Measurements from ENCODE around the gene TMEM117. TPM values are rescaled to one million over a fixed set of nuclear protein-coding genes. Genes with fewer than 3 reads are reported as not detected.
A peak's percentile ranks its signal among the peaks of the same experiment; 100 is the strongest.

Gene TMEM117
- polyA plus RNA-seq, 1 donor, result 8.5 TPM

GRCh38 chr12:43887397-43887796 lies 51.5 kb downstream of the TMEM117 start:
- DNase-seq, result no peak

DNA sequence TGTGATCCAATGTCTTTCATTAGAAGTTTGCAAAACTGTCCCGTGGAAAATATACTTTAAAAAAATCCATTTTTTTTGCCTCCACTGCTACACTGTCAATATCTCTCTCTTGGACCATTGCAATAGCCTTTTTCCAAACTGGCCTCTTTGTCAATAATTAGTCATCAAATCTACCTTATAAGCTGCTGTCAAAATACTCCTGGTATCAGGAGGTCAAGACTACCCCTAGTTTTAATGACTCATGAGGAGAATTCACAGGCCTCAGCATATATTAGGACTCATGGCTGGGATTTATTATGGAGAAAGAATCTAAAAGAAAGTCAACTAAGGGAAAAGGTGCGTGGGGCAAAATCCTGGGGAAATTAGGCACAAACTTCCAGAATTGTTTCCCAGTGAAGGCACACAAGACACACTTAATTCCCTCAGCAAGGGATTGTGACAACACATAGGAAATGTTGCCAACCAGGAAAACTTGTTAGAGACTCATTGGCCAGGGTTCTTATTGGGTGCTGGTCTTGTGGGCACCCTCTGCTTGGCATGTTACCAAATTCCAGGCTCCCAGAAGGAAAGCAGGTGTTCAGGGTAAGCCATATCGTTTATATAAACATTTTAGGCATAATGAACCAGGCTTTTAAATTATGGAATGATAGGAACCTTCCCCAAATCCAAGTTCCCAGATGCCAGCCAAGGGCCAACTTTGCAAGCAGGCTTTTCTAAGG lies 56.1 kb downstream of the TMEM117 start:
- DNase-seq, result no peak

- no peak for DNase-seq
Measured at GRCh38 chr12:43893670-43894069, 57.8 kb downstream of the TMEM117 start.

- DNase-seq, result no peak
Measured at GRCh38 chr12:43895580-43896206, 59.8 kb downstream of the TMEM117 start.

GRCh38 chr12:43896496-43896895 lies 60.6 kb downstream of the TMEM117 start:
- no peak for DNase-seq

- no peak for DNase-seq
Measured at GRCh38 chr12:43898474-43898873, 62.6 kb downstream of the TMEM117 start.

DNA sequence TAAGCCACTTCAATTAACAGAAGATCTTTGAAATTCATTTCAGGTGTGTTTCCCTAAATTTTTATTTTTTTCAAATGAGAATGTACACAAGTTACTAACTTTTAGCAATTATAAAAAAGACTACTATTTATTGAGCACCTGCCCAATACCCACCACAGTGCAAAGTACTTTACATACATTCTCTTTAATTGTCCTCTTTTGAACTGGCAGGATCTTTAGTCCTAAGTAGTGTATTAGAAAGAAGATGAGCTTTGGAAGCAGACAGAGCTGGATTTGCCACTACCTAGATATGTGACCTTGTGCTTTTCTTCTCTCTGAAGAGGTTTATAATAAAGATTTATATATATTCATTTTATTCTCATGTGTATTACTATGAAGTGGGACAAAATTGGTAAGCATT lies 63.7 kb downstream of the TMEM117 start:
- DNase-seq, result no peak

DNA sequence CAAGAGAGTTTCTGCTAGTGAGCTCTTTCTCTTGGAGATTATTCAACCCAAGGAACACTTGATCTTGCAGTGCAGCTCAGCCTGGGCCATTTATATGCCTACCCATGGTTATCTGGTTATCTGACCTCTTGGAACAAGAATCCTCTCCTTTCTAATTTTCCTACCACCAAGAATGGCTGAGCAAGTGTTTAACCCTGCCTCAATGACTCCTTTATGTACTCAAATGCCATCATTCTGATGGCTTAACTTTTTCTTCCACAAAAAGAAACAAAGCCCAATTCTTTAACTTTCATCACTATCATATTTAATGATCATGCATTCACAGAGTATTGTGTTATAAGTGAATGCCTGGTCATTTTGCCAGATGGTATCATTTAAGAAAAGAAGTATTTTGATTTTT lies 67.8 kb downstream of the TMEM117 start:
- no peak for DNase-seq

GRCh38 chr12:43912859-43913258 lies 77.0 kb downstream of the TMEM117 start:
- no peak for DNase-seq

GRCh38 chr12:43914391-43914790 lies 78.5 kb downstream of the TMEM117 start:
- DNase-seq, result no peak

DNA sequence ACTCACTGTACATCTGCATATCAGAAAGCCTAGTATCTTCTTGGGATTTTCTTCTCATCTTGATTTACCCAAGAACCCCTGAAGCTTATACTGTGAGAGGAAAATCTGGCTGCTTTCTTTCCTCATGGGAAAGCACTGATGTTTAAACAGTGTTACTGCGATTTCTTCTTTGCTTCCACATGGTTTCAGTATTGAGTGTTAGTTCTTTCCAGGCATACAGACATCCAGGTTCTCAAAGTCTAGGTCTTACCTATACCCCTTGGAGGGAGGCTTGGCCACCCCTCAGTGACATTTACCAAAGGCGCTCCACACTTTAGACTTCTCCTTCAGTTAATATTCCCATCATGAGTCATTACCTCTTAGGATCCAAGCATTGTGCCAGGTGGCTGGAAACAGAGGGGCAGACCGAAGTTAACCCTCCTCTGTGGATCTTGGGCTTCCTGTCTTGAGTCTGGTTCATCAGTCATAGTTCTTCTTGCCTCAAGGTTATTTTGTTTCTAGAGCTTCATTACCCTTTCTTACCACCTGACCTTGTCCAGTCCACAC lies 79.1 kb downstream of the TMEM117 start:
- no peak for DNase-seq

GRCh38 chr12:43917896-43918295 lies 82.0 kb downstream of the TMEM117 start:
- no peak for DNase-seq

- no peak for DNase-seq
Measured at GRCh38 chr12:43921666-43922337, 85.9 kb downstream of the TMEM117 start.

- no peak for DNase-seq
Measured at GRCh38 chr12:43930032-43930431, 94.2 kb downstream of the TMEM117 start.

DNA sequence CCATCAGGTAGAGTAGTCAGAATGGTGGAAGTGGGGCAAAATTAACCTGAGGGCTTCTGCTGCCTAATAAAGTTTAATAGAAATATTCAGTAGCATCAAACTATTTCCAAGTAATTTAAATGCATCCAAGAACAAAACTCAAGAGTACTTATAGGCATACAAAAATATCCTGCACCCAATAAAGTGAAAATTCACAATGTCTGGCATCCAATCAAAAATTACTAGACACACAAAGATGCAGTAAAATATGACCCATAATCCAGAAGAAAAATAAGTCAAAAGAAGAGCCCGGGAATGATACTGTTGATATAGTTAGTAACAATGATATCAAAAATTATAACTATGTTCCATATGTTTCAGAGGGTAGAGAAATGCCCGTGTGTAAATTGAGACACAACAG lies 95.3 kb downstream of the TMEM117 start:
- DNase-seq, result no peak

DNA sequence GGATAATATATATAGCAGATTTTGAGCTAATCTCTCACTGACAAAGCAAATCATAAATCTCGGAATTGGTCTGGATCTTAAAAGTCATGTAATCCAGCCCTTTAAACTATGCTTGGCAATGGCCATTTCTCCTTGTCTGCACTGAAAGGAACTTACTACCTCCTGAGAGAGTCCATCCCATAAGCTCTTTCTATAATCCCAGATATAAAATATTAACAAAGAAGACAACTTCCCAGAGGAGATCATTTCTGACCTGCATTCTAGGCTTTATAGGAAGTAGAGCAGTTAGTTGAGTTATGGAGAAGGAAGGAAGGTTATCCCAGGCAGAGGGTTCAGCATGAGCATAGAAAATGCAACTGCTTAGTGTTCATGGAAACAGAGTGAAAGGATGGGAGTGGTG lies 99.7 kb downstream of the TMEM117 start:
- DNase-seq, result no peak

DNA sequence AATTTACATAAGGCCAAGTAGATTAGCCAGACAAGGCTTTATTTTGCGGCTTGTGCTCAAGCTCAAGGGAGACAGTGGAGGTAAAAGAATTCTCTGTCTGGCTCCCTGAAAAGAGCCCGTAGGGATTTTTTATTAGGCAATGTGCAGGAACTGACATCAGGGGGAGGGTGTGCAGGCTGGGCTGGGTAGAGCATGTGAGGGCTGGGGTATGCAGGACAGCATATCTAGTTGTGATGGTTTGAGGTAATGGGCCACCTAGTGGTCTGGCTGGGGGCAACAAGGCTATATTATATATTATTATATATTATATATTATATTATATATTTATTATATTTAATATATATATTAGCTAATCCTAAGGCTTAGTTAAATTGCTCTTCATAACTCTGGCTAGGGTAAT lies 102.1 kb downstream of the TMEM117 start:
- DNase-seq, result no peak

- no peak for DNase-seq
Measured at GRCh38 chr12:43942379-43942778, 106.5 kb downstream of the TMEM117 start.

- no peak for DNase-seq
Measured at GRCh38 chr12:43945983-43946382, 110.1 kb downstream of the TMEM117 start.

- no peak for DNase-seq
Measured at GRCh38 chr12:43951286-43951685, 115.4 kb downstream of the TMEM117 start.

- DNase-seq, result peak; percentile 49
Measured at GRCh38 chr12:43957732-43958372, 122.0 kb downstream of the TMEM117 start.

GRCh38 chr12:43964033-43964432 lies 128.2 kb downstream of the TMEM117 start:
- DNase-seq, result no peak

GRCh38 chr12:43964961-43965360 lies 129.1 kb downstream of the TMEM117 start:
- DNase-seq, result peak; percentile 68
